Kidney epithelial cell (primary cell): ENCODE measurements around the gene CUEDC2. TPM values are rescaled to one million over a fixed set of nuclear protein-coding genes. Genes with fewer than 3 reads are reported as not detected.

Experiments used
- DNase-seq: peaks from one replicate; pipeline ENCODE4 v3.0.0-alpha.2; 2010; ENCODE audit warnings: low read depth
- H3K27me3 ChIP-seq: 2 replicates; pipeline ENCODE4 v1.6.0; 2011; ENCODE audit warnings: low read length; ENCODE audit not compliant: control insufficient read depth, insufficient read depth
- H3K36me3 ChIP-seq: 2 replicates; pipeline ENCODE4 v1.5.1; 2011; ENCODE audit warnings: low read length; ENCODE audit not compliant: control insufficient read depth, insufficient read depth
- H3K4me3 ChIP-seq: 2 replicates; pipeline ENCODE4 v1.5.1; 2011; ENCODE audit warnings: low read depth, mild to moderate bottlenecking, control low read depth, low read length
- total RNA-seq: library from RNA; depleted of rRNA; stranded (reverse); fragments of >200 nt; gene quantifications from 2 replicates; pipeline ENCODE4 v1.2.3, GENCODE V29; 2015
- TF ChIP-seq, protein P1 (sequence below): IDR thresholded peaks from 2 replicates; pipeline ENCODE4 v1.5.1; 2011; ENCODE audit warnings: mild to moderate bottlenecking, moderate library complexity, low read length, control low read depth, inconsistent platforms; ENCODE audit not compliant: insufficient read depth, poor library complexity, severe bottlenecking

Gene CUEDC2
- total RNA-seq, 1 donor from 2014 or later = 93.9 TPM

DNA sequence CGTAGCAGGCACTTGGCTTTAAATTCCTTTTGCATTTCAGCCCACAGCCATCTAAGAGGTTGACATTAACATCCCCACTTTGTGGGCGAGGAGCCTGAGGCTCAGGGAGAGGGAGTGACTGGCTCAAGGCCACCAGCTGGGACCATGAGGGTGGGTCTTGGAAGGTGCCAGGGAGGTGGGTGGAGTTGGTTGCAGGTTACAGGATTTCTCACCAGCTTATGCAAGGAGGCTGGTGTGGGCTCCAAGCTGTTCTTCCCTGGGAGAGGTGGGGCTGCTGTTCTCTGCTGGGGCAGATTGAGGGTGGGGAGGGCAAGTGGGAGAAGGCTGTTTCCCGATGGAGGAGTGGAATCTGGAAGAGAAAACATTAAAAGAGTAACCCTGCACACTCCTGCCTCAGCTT, 33.1 kb upstream of the CUEDC2 start:
- no peaks in the 10 kb centered on the region for H3K36me3 ChIP-seq
- H3K4me3 ChIP-seq = no peak overlapping the region
- DNase-seq = no peak
- H3K27me3 ChIP-seq = no peaks in the 10 kb centered on the region
- TF ChIP-seq, protein P1, sequence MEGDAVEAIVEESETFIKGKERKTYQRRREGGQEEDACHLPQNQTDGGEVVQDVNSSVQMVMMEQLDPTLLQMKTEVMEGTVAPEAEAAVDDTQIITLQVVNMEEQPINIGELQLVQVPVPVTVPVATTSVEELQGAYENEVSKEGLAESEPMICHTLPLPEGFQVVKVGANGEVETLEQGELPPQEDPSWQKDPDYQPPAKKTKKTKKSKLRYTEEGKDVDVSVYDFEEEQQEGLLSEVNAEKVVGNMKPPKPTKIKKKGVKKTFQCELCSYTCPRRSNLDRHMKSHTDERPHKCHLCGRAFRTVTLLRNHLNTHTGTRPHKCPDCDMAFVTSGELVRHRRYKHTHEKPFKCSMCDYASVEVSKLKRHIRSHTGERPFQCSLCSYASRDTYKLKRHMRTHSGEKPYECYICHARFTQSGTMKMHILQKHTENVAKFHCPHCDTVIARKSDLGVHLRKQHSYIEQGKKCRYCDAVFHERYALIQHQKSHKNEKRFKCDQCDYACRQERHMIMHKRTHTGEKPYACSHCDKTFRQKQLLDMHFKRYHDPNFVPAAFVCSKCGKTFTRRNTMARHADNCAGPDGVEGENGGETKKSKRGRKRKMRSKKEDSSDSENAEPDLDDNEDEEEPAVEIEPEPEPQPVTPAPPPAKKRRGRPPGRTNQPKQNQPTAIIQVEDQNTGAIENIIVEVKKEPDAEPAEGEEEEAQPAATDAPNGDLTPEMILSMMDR = no peak

DNA sequence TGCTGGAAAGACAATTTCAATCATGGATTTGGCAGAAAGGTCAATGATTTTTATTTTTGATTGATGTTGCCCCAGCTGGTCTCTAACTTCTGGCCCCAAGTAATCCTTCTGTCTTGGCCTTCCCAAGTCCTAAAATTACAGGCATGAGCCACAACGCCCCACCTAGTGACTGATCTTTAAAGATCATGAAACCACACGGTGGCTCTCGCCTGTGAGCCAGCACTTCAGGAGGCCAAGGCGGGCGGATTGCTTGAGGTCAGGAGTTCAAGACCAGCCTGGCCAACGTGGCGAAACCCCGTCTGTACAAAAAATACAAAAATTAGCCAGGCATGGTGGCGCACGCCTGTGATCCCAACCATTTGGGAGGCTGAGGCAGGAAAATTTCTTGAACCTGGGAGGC, 31.6 kb upstream of the CUEDC2 start:
- Histone ChIP-seq H3K27me3 (no peaks in the 10 kb centered on the region), H3K4me3 (no peak overlapping the region), H3K36me3 (no peaks in the 10 kb centered on the region)
- TF ChIP-seq, protein P1 = no peak
- no peak for DNase-seq

DNA sequence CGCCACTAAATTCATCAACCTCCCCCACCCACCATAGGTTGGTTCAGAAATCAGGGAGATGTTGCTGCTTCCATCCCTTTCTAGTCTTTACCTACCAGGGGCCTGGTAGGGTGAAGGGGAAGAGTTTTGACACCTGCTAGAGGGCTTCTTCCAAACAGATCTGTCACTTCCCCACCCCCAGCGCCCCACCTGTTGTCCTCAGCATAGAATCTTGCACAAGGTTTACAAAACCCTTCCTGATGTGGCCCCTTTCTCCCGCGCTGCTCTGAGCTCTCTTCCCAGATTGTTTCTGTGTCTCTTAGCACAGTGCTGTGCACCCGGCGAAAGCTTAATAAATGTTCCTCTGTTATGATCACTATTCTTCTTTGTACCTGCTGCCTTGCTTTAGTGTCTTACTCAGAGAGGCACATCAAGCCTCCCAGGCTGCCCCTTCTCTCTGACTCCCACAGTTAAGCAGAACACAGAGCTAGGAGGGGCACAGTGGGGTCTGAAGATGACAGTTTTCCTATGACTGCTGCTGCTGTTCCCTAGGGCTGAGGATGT, 30.2 kb upstream of the CUEDC2 start:
- no peak overlapping the region for H3K4me3 ChIP-seq
- no peaks in the 10 kb centered on the region for H3K27me3 ChIP-seq
- H3K36me3 ChIP-seq = no peaks in the 10 kb centered on the region
- DNase-seq = no peak
- TF ChIP-seq, protein P1 = no peak

DNA sequence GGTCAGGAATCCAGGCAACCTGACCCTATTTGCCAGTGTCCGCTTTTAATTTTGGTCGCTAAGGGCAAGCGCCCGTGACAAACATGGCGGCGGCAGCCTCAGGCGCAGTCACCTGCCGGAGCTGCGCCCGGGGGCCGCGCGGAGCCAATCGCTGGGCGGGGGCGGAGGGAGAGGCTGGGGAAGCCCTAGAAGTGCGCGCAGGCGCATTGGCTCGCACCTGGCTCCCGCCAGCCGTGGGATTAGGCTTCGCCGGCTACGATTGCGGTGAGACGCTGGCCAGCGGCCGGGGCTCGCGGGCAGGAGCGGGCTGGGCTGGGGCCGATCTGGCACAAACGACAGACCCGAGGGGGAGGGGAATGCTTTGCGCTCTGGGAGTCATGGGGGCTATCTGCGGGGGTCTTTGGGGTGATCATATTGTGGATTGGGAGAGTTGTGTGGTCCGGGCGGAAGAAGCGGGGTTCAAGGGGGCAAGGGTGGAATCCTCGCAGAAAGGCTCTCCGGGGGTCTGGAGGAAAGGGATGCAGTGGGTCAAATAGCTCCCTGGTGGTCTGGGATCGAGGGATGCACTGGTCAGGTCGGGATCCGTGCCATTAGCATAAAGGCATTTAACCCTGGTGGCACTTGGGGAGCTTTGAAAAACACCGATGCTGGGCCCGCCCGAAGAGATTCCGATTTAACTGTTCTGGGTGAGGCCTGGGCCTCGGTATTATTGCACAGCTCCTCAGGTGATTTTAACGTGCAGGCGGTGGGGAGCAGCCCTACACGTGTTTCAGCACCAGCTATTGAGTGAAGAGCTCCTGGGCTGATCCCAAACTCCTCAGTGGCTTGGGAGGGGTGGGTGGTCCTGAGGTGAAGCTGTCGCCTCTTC, 29.0 kb upstream of the CUEDC2 start:
- TF ChIP-seq, protein P1 = no peak
- Histone ChIP-seq H3K36me3 (no peaks in the 10 kb centered on the region), H3K4me3 (peak overlapping the region; percentile 35), H3K27me3 (no peaks in the 10 kb centered on the region)
- no peak for DNase-seq

DNA sequence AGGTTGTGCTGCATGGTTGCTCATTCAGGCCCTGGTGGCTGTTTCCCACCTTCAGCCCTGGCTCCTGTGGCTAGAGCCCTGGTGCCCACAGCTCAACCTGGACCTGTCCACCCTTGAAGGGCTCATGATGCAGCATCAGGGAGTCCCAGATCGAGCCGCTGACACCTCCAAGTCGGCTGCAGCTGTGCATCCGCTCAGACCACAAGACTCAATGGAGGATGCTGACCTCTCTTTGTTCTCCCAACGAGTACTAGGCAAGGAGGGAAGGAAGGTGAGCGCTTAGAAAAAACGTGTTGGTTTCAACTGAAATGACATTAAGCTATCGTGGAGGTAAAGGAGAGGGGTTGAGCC, 28.4 kb upstream of the CUEDC2 start:
- TF ChIP-seq, protein P1 = no peak
- DNase-seq = no peak

More for the DNA sequence above, 28.4 kb upstream of the CUEDC2 start:
- peak overlapping the region; percentile 35 for H3K4me3 ChIP-seq
- H3K36me3 ChIP-seq = no peaks in the 10 kb centered on the region
- no peaks in the 10 kb centered on the region for H3K27me3 ChIP-seq
